ENCODE data around the gene GNAT3.

GNAT3 gene

DNA sequence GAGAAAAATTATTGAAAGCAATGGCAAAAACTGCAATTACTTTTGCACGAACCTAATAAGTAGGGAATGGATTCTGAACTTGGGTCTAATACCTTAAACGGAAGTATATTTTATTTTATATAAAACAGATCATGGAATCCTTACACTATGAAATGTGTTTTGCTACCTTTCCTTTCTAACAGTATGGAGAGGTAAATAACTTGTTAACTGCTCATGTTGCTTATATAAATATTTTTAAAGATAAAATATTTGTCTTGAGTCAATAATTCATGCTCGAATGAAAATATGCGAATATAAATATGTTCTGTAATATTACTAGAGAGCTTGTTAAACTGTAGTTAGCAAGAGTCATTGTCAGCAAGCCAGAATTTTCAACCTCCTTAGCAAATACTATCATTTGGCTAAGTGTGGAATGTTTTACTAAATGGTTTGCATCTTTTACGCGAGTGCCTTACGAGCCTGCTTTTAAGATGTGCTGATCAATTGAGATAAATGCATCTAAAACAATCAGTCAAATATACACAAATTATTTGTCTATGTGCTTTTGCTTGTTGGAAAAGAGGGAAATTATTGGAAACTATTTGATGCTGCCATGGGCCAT is 5.9 kb downstream of the GNAT3 start:
- Histone ChIP-seq H3K36me3 (ENCODE audit: control insufficient read depth, insufficient read depth, low read length) (no peaks in the 10 kb centered on the region), H3K27me3 (ENCODE audit: control insufficient read depth, insufficient read depth, low read length) (no peaks in the 10 kb centered on the region), H3K9me3 (ENCODE audit: control insufficient read depth, insufficient read depth, low read length) (no peaks in the 10 kb centered on the region), H3K27ac (ENCODE audit: low read depth, low read length) (no peak overlapping the region), H3K9ac (ENCODE audit: low read depth, low read length) (no peak overlapping the region), H3K4me3 (ENCODE audit: low read depth, low read length) (no peak overlapping the region), H3K4me1 (ENCODE audit: control insufficient read depth, insufficient read depth, low read length) (no peaks in the 10 kb centered on the region)

DNA sequence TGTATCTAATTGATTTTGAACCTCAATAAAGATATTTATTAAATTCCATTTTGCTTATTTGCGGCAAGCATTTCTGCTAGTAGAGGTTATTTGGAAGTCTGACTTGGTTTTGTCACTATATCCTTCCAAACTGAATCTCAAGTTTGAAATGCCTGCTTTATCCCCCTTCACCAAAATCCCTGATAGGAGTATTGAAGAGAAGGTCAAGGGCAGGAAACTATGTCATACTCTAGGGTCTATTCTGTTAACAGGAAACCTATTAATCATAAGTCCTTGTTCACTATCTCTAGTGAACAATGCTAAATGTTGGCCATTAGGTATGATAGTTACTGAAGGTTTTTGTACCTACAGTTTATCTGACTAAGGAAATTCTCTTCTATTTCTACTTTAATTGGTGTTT is 11.5 kb downstream of the GNAT3 start:
- H3K9me3 ChIP-seq (ENCODE audit: control insufficient read depth, insufficient read depth, low read length), result no peaks in the 10 kb centered on the region
- no peaks in the 10 kb centered on the region for H3K27me3 ChIP-seq (ENCODE audit: control insufficient read depth, insufficient read depth, low read length)
- no peaks in the 10 kb centered on the region for H3K36me3 ChIP-seq (ENCODE audit: control insufficient read depth, insufficient read depth, low read length)
- H3K9ac ChIP-seq (ENCODE audit: low read depth, low read length), result no peak overlapping the region
- H3K4me1 ChIP-seq (ENCODE audit: control insufficient read depth, insufficient read depth, low read length), result peaks cover 4% of the 10 kb centered on the region; the same call in 1 of the 2 replicates
- no peak overlapping the region for H3K27ac ChIP-seq (ENCODE audit: low read depth, low read length)
- no peak overlapping the region for H3K4me3 ChIP-seq (ENCODE audit: low read depth, low read length)

GRCh38 chr7:80499350-80499953 is 12.4 kb downstream of the GNAT3 start:
- Histone ChIP-seq H3K27ac (ENCODE audit: low read depth, low read length) (no peak overlapping the region), H3K9ac (ENCODE audit: low read depth, low read length) (no peak overlapping the region), H3K4me3 (ENCODE audit: low read depth, low read length) (no peak overlapping the region)

DNA sequence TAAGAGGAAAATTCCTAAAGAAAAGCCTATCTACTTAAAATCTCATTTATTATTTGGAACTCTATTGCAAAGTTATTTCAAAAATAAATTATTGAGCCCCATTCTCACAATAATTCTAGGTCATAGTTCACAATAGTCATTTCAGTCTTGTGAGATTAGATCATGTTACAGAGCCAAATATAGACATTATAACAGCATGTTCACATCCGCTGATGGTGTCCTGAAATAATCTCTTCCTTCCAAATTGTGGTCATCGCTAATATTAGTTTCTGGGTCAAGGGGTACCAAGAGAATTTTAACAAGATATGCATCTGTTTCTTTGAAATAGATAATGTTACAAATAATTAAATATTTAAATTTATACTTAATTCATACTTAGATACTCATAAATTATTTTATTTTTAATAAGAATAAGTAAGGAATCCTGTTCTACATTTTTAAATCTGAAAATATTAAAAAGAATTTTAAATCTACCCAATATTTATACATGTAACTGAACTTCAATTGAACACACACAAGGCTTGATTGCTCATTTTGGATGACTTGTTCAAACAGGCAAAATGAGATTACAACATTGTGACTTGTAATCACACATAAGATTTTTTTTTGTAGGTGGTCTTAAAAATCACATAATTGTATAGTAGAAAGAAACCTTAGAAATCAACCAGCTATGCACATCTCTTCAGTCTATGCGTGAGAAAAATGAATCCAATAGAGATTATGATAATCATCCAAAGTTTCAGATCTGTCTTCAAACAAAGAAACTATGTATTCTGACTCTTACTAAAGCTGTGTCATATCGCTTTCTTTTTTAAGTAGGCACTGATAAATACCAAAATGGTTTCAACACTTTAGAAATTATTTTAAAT is 13.1 kb downstream of the GNAT3 start:
- Histone ChIP-seq H3K4me1 (ENCODE audit: control insufficient read depth, insufficient read depth, low read length) (peaks cover 4% of the 10 kb centered on the region; the same call in 1 of the 2 replicates), H3K9me3 (ENCODE audit: control insufficient read depth, insufficient read depth, low read length) (no peaks in the 10 kb centered on the region), H3K27me3 (ENCODE audit: control insufficient read depth, insufficient read depth, low read length) (no peaks in the 10 kb centered on the region), H3K36me3 (ENCODE audit: control insufficient read depth, insufficient read depth, low read length) (no peaks in the 10 kb centered on the region), H3K9ac (ENCODE audit: low read depth, low read length) (no peak overlapping the region), H3K27ac (ENCODE audit: low read depth, low read length) (no peak overlapping the region), H3K4me3 (ENCODE audit: low read depth, low read length) (no peak overlapping the region)

More at GRCh38 chr7:80499350-80499953, 12.4 kb downstream of the GNAT3 start:
- no peaks in the 10 kb centered on the region for H3K27me3 ChIP-seq (ENCODE audit: control insufficient read depth, insufficient read depth, low read length)
- peaks cover 4% of the 10 kb centered on the region; the same call in 1 of the 2 replicates for H3K4me1 ChIP-seq (ENCODE audit: control insufficient read depth, insufficient read depth, low read length)
- no peaks in the 10 kb centered on the region for H3K36me3 ChIP-seq (ENCODE audit: control insufficient read depth, insufficient read depth, low read length)
- H3K9me3 ChIP-seq (ENCODE audit: control insufficient read depth, insufficient read depth, low read length), result no peaks in the 10 kb centered on the region

GRCh38 chr7:80496586-80496985 is 15.3 kb downstream of the GNAT3 start:
- no peaks in the 10 kb centered on the region for H3K9me3 ChIP-seq (ENCODE audit: control insufficient read depth, insufficient read depth, low read length)
- no peak overlapping the region for H3K4me3 ChIP-seq (ENCODE audit: low read depth, low read length)
- H3K9ac ChIP-seq (ENCODE audit: low read depth, low read length), result no peak overlapping the region
- H3K27ac ChIP-seq (ENCODE audit: low read depth, low read length), result no peak overlapping the region
- no peaks in the 10 kb centered on the region for H3K27me3 ChIP-seq (ENCODE audit: control insufficient read depth, insufficient read depth, low read length)
- H3K4me1 ChIP-seq (ENCODE audit: control insufficient read depth, insufficient read depth, low read length), result peaks cover 7% of the 10 kb centered on the region; the same call in 1 of the 2 replicates
- H3K36me3 ChIP-seq (ENCODE audit: control insufficient read depth, insufficient read depth, low read length), result no peaks in the 10 kb centered on the region

GRCh38 chr7:80493121-80493849 is 18.6 kb downstream of the GNAT3 start:
- no peaks in the 10 kb centered on the region for H3K27me3 ChIP-seq (ENCODE audit: control insufficient read depth, insufficient read depth, low read length)
- H3K36me3 ChIP-seq (ENCODE audit: control insufficient read depth, insufficient read depth, low read length), result no peaks in the 10 kb centered on the region
- H3K4me1 ChIP-seq (ENCODE audit: control insufficient read depth, insufficient read depth, low read length), result peaks cover 27% of the 10 kb centered on the region
- no peak overlapping the region for H3K9ac ChIP-seq (ENCODE audit: low read depth, low read length)
- no peaks in the 10 kb centered on the region for H3K9me3 ChIP-seq (ENCODE audit: control insufficient read depth, insufficient read depth, low read length)
- H3K27ac ChIP-seq (ENCODE audit: low read depth, low read length), result no peak overlapping the region
- H3K4me3 ChIP-seq (ENCODE audit: low read depth, low read length), result no peak overlapping the region

GRCh38 chr7:80491462-80491861 is 20.4 kb downstream of the GNAT3 start:
- H3K9me3 ChIP-seq (ENCODE audit: control insufficient read depth, insufficient read depth, low read length), result no peaks in the 10 kb centered on the region
- H3K9ac ChIP-seq (ENCODE audit: low read depth, low read length), result no peak overlapping the region
- peaks cover 42% of the 10 kb centered on the region for H3K4me1 ChIP-seq (ENCODE audit: control insufficient read depth, insufficient read depth, low read length)
- no peak overlapping the region for H3K27ac ChIP-seq (ENCODE audit: low read depth, low read length)
- no peak overlapping the region for H3K4me3 ChIP-seq (ENCODE audit: low read depth, low read length)
- no peaks in the 10 kb centered on the region for H3K27me3 ChIP-seq (ENCODE audit: control insufficient read depth, insufficient read depth, low read length)
- no peaks in the 10 kb centered on the region for H3K36me3 ChIP-seq (ENCODE audit: control insufficient read depth, insufficient read depth, low read length)

GRCh38 chr7:80488851-80489370 is 23.0 kb downstream of the GNAT3 start:
- Histone ChIP-seq H3K36me3 (ENCODE audit: control insufficient read depth, insufficient read depth, low read length) (no peaks in the 10 kb centered on the region), H3K9ac (ENCODE audit: low read depth, low read length) (0 out of 2 replicates have a peak overlapping the region, but pooled peaks have one; percentile 25), H3K4me3 (ENCODE audit: low read depth, low read length) (peak overlapping the region; percentile 14; the same call in 1 of the 2 replicates), H3K4me1 (ENCODE audit: control insufficient read depth, insufficient read depth, low read length) (peaks cover 42% of the 10 kb centered on the region), H3K27me3 (ENCODE audit: control insufficient read depth, insufficient read depth, low read length) (no peaks in the 10 kb centered on the region), H3K9me3 (ENCODE audit: control insufficient read depth, insufficient read depth, low read length) (no peaks in the 10 kb centered on the region), H3K27ac (ENCODE audit: low read depth, low read length) (peak overlapping the region; percentile 57)

DNA sequence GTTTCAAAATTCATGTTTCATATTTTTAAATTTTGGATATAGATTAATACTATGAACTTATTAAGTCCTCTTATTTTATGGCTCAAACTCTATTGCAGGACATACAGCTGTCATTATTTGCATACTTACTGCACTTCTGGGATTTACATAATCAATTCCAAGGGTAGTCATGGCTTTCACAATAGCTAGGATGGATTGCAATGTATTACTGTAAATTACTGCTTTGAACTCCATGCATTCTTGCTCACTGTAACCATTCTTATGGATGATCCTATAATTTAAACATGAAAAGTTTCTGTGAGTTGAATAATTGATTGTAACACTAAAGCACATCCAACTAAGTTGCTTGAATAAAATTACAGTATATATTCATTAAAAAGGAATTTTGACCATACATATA is 23.5 kb downstream of the GNAT3 start:
- Histone ChIP-seq H3K4me3 (ENCODE audit: low read depth, low read length) (peak overlapping the region; percentile 14; the same call in 1 of the 2 replicates), H3K9ac (ENCODE audit: low read depth, low read length) (no peak overlapping the region), H3K27ac (ENCODE audit: low read depth, low read length) (peak overlapping the region; percentile 57), H3K4me1 (ENCODE audit: control insufficient read depth, insufficient read depth, low read length) (peaks cover 42% of the 10 kb centered on the region), H3K27me3 (ENCODE audit: control insufficient read depth, insufficient read depth, low read length) (no peaks in the 10 kb centered on the region), H3K9me3 (ENCODE audit: control insufficient read depth, insufficient read depth, low read length) (no peaks in the 10 kb centered on the region), H3K36me3 (ENCODE audit: control insufficient read depth, insufficient read depth, low read length) (no peaks in the 10 kb centered on the region)

DNA sequence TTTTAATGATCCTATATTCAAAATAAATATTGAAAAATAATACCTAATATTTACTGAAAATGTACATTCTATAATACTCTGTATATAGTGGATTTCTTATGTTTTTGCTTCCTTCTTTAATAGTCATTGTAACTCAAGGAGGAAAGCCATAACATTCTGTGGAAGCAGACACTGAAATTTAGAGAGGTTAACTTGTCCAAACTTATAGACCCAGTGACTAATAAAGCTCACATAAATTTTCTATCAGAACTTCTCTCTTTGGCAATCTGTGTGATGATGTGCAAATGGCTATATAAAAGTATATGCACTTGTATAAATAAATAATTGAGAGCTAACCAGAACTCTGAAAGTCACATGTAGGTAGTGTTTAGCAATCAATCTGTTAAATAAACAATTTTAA is 26.1 kb downstream of the GNAT3 start:
- Histone ChIP-seq H3K9me3 (ENCODE audit: control insufficient read depth, insufficient read depth, low read length) (no peaks in the 10 kb centered on the region), H3K4me1 (ENCODE audit: control insufficient read depth, insufficient read depth, low read length) (peaks cover 40% of the 10 kb centered on the region)

More for the DNA sequence above, 26.1 kb downstream of the GNAT3 start:
- Histone ChIP-seq H3K27me3 (ENCODE audit: control insufficient read depth, insufficient read depth, low read length) (no peaks in the 10 kb centered on the region), H3K4me3 (ENCODE audit: low read depth, low read length) (no peak overlapping the region), H3K27ac (ENCODE audit: low read depth, low read length) (no peak overlapping the region), H3K36me3 (ENCODE audit: control insufficient read depth, insufficient read depth, low read length) (no peaks in the 10 kb centered on the region), H3K9ac (ENCODE audit: low read depth, low read length) (no peak overlapping the region)
